RWPE1 (cell line): ENCODE measurements around the gene NRXN3.

Experiments
- CTCF ChIA-PET: fragments of 350-600 bp; sonication (Branson Sonifier 250); formaldehyde crosslinking; extraction: SDS; loops from one replicate; lab custom pipeline; 2021; lab: Yijun Ruan, JAX
- POLR2A ChIA-PET: fragments of 400-600 bp; formaldehyde crosslinking; extraction: SDS; loops from one replicate; lab custom pipeline; 2020; ENCODE audit warnings: antibody characterized with exemption; ENCODE audit not compliant: low non-redundant PET; lab: Yijun Ruan, JAX
- DNase-seq: peaks from one replicate; pipeline ENCODE4 v3.0.0; 2012; ENCODE audit warnings: low spot score
- H3K27ac ChIP-seq: fragments of 450-650 bp; 2 replicates; pipeline ENCODE4 v1.5.1; 2017
- TF ChIP-seq, protein P1 (sequence below): fragments of 450-650 bp; conservative IDR thresholded peaks from 2 replicates; pipeline ENCODE4 v1.5.1; 2017; ENCODE audit warnings: low read depth, mild to moderate bottlenecking

The NRXN3 gene

DNA sequence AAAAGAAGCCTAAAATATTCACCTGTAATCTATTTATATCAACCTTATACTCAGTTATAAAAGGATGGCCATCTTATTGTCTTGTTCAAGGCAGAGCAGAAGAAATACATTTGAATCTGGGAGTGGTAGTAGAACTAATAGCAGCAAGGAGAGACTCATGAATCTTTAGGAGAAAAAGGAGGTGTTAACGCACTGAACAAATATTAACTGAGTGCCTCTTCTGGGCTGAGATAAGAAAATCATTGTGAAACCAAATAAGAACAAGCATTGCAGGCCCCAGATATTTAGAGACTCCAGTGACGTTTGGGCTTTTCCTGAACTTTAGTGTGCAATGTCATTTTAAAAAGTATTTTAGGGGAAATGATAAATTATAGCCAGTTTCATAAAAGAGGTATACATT is 1250.6 kb downstream of the NRXN3 start:
- ChIA-PET CTCF (no interaction called here), POLR2A (no interaction called here)
- H3K27ac ChIP-seq = no peak overlapping the region
- TF ChIP-seq, protein P1, sequence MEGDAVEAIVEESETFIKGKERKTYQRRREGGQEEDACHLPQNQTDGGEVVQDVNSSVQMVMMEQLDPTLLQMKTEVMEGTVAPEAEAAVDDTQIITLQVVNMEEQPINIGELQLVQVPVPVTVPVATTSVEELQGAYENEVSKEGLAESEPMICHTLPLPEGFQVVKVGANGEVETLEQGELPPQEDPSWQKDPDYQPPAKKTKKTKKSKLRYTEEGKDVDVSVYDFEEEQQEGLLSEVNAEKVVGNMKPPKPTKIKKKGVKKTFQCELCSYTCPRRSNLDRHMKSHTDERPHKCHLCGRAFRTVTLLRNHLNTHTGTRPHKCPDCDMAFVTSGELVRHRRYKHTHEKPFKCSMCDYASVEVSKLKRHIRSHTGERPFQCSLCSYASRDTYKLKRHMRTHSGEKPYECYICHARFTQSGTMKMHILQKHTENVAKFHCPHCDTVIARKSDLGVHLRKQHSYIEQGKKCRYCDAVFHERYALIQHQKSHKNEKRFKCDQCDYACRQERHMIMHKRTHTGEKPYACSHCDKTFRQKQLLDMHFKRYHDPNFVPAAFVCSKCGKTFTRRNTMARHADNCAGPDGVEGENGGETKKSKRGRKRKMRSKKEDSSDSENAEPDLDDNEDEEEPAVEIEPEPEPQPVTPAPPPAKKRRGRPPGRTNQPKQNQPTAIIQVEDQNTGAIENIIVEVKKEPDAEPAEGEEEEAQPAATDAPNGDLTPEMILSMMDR = no peak
- DNase-seq = no peak

DNA sequence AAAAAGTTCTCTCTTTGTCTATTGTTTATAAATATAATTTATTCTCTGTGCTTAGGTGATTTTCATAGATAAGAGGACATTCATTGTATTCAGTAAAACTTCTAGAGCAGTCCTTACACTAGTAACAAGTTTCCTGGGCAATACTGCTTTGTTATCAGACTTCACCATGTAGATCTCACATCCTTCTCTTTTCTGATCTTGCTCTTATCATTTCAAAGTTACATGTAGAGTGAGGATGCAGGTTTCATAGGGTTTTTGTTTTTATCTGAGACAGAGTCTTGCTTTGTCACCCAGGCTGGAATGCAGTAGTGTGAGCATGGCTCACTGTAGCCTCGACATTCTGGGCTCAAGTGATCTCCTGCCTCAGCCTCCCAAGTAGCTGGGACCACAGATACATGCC is 1251.6 kb downstream of the NRXN3 start:
- no peak for DNase-seq
- no peak overlapping the region for H3K27ac ChIP-seq
- CTCF ChIA-PET = interaction anchor here (0.7 kb wide), 1 partner anchor 71 kb away, joined by 6 read pairs; no protein-coding TSS in a partner anchor
- POLR2A ChIA-PET = no interaction called here
- TF ChIP-seq, protein P1 = no peak

DNA sequence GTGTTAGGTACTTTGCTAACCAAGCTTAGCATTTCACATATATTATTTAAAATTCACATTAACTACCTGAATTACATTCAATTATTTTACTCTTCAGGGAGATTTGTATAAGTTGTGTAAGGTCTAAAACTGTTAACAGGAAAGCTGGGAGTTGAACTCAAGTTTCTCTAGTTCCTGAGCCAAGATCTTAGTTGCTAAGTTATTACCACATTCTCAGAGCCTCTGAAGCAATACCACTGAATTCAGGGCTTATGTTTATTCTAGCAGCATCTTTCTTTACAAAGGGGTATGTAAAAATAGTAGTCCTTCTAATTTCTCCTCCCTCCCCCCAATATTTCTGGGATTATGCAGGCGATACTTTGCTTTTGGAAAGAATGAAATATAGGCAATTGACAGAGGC is 1254.3 kb downstream of the NRXN3 start:
- no peak for DNase-seq
- H3K27ac ChIP-seq = no peak overlapping the region
- TF ChIP-seq, protein P1 = no peak
- POLR2A ChIA-PET = no interaction called here
- CTCF ChIA-PET = no interaction called here

DNA sequence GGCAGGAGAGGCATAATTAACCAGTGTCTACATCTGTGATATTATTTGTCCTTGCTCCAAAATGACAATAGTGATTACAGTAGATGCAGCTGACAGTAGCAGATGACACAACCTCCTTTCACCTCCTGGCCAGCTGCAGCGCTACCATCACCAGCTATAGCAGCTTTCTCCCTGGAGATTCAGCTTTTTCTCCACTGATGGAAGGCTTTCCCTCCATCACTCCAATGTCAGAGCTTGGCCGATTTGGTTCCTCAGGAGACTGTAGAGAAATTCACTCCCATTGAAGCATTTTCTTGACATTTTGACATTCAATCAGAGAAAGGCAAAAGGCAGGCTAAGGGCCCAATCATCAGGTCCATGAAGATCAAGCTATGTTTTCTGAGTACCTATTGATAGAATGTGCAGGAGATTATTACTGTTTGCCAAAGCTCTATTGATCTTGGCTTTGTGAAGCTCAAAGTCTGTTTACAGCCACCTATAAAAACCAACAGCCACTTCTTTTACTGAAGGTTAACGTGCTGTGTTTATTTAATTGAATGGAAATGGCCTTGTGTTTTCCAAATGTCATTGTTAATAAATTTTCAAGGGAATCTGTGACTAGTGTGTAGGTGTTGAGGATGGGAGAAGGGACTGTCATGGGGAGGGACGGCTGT is 1256.1 kb downstream of the NRXN3 start:
- no peak for DNase-seq
- ChIA-PET POLR2A (no interaction called here), CTCF (no interaction called here)
- TF ChIP-seq, protein P1 = no peak
- H3K27ac ChIP-seq = no peak overlapping the region

DNA sequence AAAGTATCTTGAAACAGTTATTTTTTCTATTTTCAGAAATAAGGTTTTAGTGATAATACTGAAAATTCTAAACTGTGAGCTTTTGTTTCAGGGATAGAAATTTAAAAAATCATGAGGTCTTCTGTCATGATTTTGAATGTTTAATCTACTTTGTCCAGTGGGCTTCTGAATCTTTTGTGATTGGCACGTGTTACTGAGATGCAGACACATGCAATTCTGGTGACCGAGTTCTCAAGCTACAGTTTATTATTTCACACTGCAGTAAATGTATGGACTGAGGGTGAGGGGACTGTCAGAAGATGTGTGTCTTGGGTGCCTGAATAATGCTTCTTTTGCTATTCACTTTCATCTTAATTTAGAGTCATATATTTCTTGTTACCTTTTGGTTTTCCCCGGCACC is 1262.5 kb downstream of the NRXN3 start:
- ChIA-PET CTCF (no interaction called here), POLR2A (no interaction called here)
- DNase-seq = no peak
- H3K27ac ChIP-seq = no peak overlapping the region
- TF ChIP-seq, protein P1 = no peak

DNA sequence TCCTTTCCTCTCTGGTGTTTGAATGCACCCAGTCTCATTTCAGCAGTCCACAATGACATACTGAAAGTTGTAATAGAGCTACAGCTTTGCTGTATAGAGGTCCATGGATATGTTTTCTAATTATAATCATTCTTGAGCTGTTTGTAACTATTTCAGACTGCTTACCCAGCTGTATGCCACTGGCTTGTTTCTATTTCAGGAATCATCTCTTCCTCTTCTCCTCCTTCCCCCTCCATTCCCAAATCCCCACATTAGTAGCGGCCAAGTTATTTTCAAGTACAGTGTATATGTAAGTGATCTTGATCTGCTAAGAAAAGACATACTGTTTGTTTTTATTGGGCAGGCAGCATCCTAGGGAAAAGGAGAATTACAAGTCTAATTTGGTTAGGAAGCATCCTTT is 1266.2 kb downstream of the NRXN3 start:
- TF ChIP-seq, protein P1 = no peak
- DNase-seq = no peak
- H3K27ac ChIP-seq = no peak overlapping the region
- ChIA-PET POLR2A (no interaction called here), CTCF (no interaction called here)
